Measurements from ENCODE around the gene PDE10A.

DNA sequence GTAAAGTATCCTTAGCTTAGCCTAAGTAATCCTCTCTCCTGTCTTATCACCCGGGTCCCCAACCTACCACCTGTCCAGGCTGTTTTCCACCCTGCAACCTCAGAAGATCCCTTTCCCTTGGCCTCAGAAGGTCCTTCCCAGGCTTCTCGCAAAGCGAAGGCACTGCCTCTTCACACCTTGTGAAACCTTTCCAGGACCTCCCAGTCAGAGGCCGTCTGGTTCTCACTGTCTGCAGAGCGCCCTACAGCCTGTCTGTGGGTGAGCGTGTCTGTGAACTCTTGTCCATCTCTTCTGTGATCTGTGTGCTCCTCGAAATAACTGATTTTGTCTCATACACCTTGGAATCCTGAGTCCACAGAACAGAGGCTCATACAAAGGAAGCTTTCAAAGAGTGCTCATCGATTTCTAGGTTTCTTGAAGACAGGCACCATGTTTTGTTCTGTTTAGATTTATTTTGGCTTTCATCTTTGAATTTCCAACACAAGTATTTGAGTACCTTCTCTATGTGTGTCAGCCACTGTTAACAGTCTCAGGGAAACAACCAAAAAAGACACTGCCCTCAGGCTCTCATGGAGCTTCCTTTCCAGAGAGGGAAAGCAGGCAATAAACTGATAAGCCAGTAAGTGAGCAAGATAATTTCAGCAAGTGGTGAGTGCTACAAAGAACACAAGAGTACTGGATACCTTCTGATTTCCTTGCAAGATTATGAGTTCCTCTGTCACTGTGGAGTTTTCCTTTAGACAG is 6.3 kb downstream of the PDE10A start:
- TF ChIP-seq, protein P1, sequence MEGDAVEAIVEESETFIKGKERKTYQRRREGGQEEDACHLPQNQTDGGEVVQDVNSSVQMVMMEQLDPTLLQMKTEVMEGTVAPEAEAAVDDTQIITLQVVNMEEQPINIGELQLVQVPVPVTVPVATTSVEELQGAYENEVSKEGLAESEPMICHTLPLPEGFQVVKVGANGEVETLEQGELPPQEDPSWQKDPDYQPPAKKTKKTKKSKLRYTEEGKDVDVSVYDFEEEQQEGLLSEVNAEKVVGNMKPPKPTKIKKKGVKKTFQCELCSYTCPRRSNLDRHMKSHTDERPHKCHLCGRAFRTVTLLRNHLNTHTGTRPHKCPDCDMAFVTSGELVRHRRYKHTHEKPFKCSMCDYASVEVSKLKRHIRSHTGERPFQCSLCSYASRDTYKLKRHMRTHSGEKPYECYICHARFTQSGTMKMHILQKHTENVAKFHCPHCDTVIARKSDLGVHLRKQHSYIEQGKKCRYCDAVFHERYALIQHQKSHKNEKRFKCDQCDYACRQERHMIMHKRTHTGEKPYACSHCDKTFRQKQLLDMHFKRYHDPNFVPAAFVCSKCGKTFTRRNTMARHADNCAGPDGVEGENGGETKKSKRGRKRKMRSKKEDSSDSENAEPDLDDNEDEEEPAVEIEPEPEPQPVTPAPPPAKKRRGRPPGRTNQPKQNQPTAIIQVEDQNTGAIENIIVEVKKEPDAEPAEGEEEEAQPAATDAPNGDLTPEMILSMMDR (conservative IDR thresholded peaks at IDR 0.05; ENCODE audit: low read depth, low read length), result no peak
- TF ChIP-seq CHD1 (IDR thresholded peaks at IDR 0.05; ENCODE audit: low read depth, low read length) (no peak), CEBPB (IDR thresholded peaks at IDR 0.05; ENCODE audit: low read depth, low read length) (no peak), RAD21 (IDR thresholded peaks at IDR 0.05; ENCODE audit: low read length) (no peak), RFX5 (IDR thresholded peaks at IDR 0.05; ENCODE audit: low read depth, low read length) (no peak), SMC3 (IDR thresholded peaks at IDR 0.05; ENCODE audit: low read depth, low read length) (no peak)
